HepG2 (cell line): ENCODE data around the gene TBC1D5. TPM values are rescaled to one million over a fixed set of nuclear protein-coding genes. Genes with fewer than 3 reads are reported as not detected.

Experiments used
- ATAC-seq: fragments of 200-7000 bp; cut with Tn5 transposase; 3 replicates; pipeline ENCODE4 v1.9.1; 2020; ENCODE audit warnings: mild to moderate bottlenecking, moderate library complexity
- BruUV-seq: library from RNA; stranded (reverse); fragments of 400-500 nt; replicated peaks from 2 replicates; lab custom pipeline; 2021; lab: Mats Ljungman, UMichigan
- CTCF ChIA-PET: fragments of 300-600 bp; formaldehyde crosslinking; extraction: SDS; loops from one replicate; lab custom pipeline; 2021; ENCODE audit warnings: low total read pairs, inconsistent platforms, low intra/inter-chr PET ratio; lab: Yijun Ruan, JAX
- POLR2A ChIA-PET: fragments of 350-600 bp; sonication (Branson Sonifier 250); formaldehyde crosslinking; loops from one replicate; lab custom pipeline; 2020; ENCODE audit warnings: antibody characterized with exemption, inconsistent platforms; lab: Yijun Ruan, JAX
- DNase-seq: peaks from one replicate; pipeline ENCODE4 v3.0.0-alpha.2; 2015; ENCODE audit warnings: low spot score
- FAIRE-seq: peaks from 3 replicates; lab custom pipeline; 2011; peaks lifted over from hg19 to GRCh38; lab: Jason Lieb, UNC
- H2AFZ ChIP-seq: one replicate; pipeline ENCODE4 v1.6.1; 2011; ENCODE audit warnings: low read length, inconsistent platforms
- H3K27ac ChIP-seq: fragments of 300-600 bp; 3 replicates; pipeline ENCODE4 v1.8.0; 2011; ENCODE audit warnings: mixed run types, mild to moderate bottlenecking, mixed read lengths, low read length, inconsistent platforms; ENCODE audit not compliant: insufficient read depth; ENCODE audit errors: extremely low read length
- H3K27me3 ChIP-seq, 2 experiments: fragments of 200-600 bp in 1 of 2; 2 replicates in 1 of 2; 3 replicates in 1 of 2; pipeline versions ENCODE4 v1.6.0 to v1.8.0; 2011; ENCODE audit warnings: low read length in 2 of 2, mild to moderate bottlenecking in 2 of 2, moderate library complexity in 2 of 2, inconsistent platforms in 1 of 2; ENCODE audit not compliant: insufficient read depth in 2 of 2, control insufficient read depth in 1 of 2
- H3K36me3 ChIP-seq, 2 experiments: fragments of 200-600 bp in 1 of 2; replicated peaks in 1 of 2; 2 replicates in 1 of 2; 3 replicates in 1 of 2; pipeline versions ENCODE4 v1.5.1 to v1.8.0; 2011; ENCODE audit warnings: low read length in 2 of 2, inconsistent platforms in 1 of 2; ENCODE audit not compliant: insufficient read depth in 2 of 2, control insufficient read depth in 1 of 2
- H3K4me1 ChIP-seq: 2 replicates; pipeline ENCODE4 v1.5.1; 2012; ENCODE audit warnings: low read length, inconsistent platforms; ENCODE audit not compliant: insufficient read depth
- H3K4me2 ChIP-seq: 2 replicates; pipeline ENCODE4 v1.6.0; 2011; ENCODE audit warnings: low read depth, low read length, inconsistent platforms
- H3K4me3 ChIP-seq, 3 experiments: fragments of 200-600 bp in 1 of 3; sonication (generic), shearing (Covaris generic) in 1 of 3; replicated peaks in 1 of 3; 2 replicates each; pipeline ENCODE4 v1.5.1; 2011 to 2016; ENCODE audit warnings: low read length in 3 of 3, inconsistent platforms in 2 of 3, low read depth in 2 of 3, mild to moderate bottlenecking in 2 of 3, control low read depth in 1 of 3, mixed read lengths in 1 of 3; ENCODE audit not compliant: insufficient read depth in 1 of 3
- H3K79me2 ChIP-seq: one replicate; pipeline ENCODE4 v1.6.1; 2011; ENCODE audit warnings: low read length, inconsistent platforms; ENCODE audit not compliant: insufficient read depth
- H3K9ac ChIP-seq: 2 replicates; pipeline ENCODE4 v1.6.0; 2011; ENCODE audit warnings: mild to moderate bottlenecking, low read depth, low read length, inconsistent platforms; ENCODE audit not compliant: insufficient read depth
- H3K9me3 ChIP-seq: 2 replicates; pipeline ENCODE4 v1.5.1; 2012; ENCODE audit warnings: mild to moderate bottlenecking, low read length
- H4K20me1 ChIP-seq: 2 replicates; pipeline ENCODE4 v1.6.0; 2011; ENCODE audit warnings: inconsistent platforms, mild to moderate bottlenecking, low read length, moderate library complexity; ENCODE audit not compliant: insufficient read depth
- EED ChIP-seq: sonication (generic); formaldehyde crosslinking; IDR thresholded peaks from 2 replicates; pipeline ENCODE4 v1.5.0; 2020; ENCODE audit warnings: mild to moderate bottlenecking, missing genetic modification reagents
- HIVEP1 ChIP-seq: sonication (generic); formaldehyde crosslinking; IDR thresholded peaks from 2 replicates; pipeline ENCODE4 v1.4.0; 2020; ENCODE audit warnings: mild to moderate bottlenecking, missing genetic modification reagents
- HOXA7 ChIP-seq: sonication (generic); formaldehyde crosslinking; IDR thresholded peaks from 2 replicates; pipeline ENCODE4 v1.8.1; 2022; ENCODE audit warnings: mild to moderate bottlenecking, missing genetic modification reagents, moderate library complexity
- KLF9 ChIP-seq: IDR thresholded peaks from 2 replicates; pipeline ENCODE4 v1.6.1; 2016; ENCODE audit warnings: low read depth
- MYPOP ChIP-seq: sonication (generic); formaldehyde crosslinking; IDR thresholded peaks from 2 replicates; pipeline ENCODE4 v1.8.1; 2023; ENCODE audit warnings: mild to moderate bottlenecking, moderate library complexity, missing genetic modification reagents
- PHF8 ChIP-seq: sonication (generic); formaldehyde crosslinking; IDR thresholded peaks from 2 replicates; pipeline ENCODE4 v1.5.0; 2020; ENCODE audit warnings: missing genetic modification reagents
- ZBTB33 ChIP-seq: sonication (generic); formaldehyde crosslinking; IDR thresholded peaks from 2 replicates; pipeline ENCODE4 v1.4.0; 2020; ENCODE audit warnings: missing genetic modification reagents
- ZBTB38 ChIP-seq: sonication (generic); formaldehyde crosslinking; IDR thresholded peaks from 2 replicates; pipeline ENCODE4 v1.5.1; 2020; ENCODE audit warnings: mild to moderate bottlenecking, missing genetic modification reagents
- ZBTB44 ChIP-seq: sonication (generic); formaldehyde crosslinking; IDR thresholded peaks from 2 replicates; pipeline ENCODE4 v1.4.0; 2020; ENCODE audit warnings: missing genetic modification reagents
- ZNF124 ChIP-seq: sonication (generic); formaldehyde crosslinking; IDR thresholded peaks from 2 replicates; pipeline ENCODE4 v1.4.0; 2020; ENCODE audit warnings: missing genetic modification reagents
- ZNF235 ChIP-seq: sonication (generic); formaldehyde crosslinking; IDR thresholded peaks from 2 replicates; pipeline ENCODE4 v1.8.1; 2023; ENCODE audit warnings: mild to moderate bottlenecking, missing genetic modification reagents, borderline replicate concordance
- ZNF335 ChIP-seq: sonication (generic); formaldehyde crosslinking; IDR thresholded peaks from 2 replicates; pipeline ENCODE4 v1.4.0; 2020; ENCODE audit warnings: missing genetic modification reagents
- ZNF34 ChIP-seq: sonication (generic); formaldehyde crosslinking; IDR thresholded peaks from 2 replicates; pipeline ENCODE4 v1.4.0; 2020; ENCODE audit warnings: mild to moderate bottlenecking, missing genetic modification reagents, borderline replicate concordance
- ZNF451 ChIP-seq: sonication (generic); formaldehyde crosslinking; IDR thresholded peaks from 2 replicates; pipeline ENCODE4 v1.5.0; 2020; ENCODE audit warnings: mild to moderate bottlenecking, missing genetic modification reagents
- ZNF670 ChIP-seq: sonication (generic); formaldehyde crosslinking; IDR thresholded peaks from 2 replicates; pipeline ENCODE4 v1.8.0; 2022; ENCODE audit warnings: mild to moderate bottlenecking, missing genetic modification reagents, borderline replicate concordance
- WGBS: methylation state at CpG from one replicate; pipeline ENCODE4 v1.1.6; 2017; ENCODE audit warnings: low lambda C conversion rate; 5-methylcytosine and 5-hydroxymethylcytosine counted together
- in situ Hi-C: cut with HindIII; loops from 2 replicates; pipeline ENCODE4 v1.10.0; 2017; ENCODE audit warnings: low pct_unique_long_range_greater_than_20kb; ENCODE audit not compliant: extremely low pct_ligation_motif_present
- intact Hi-C: fragments of 100-400 bp; cut with micrococcal nuclease; formaldehyde crosslinking; loops from one replicate; pipeline ENCODE4 v1.10.0; 2022; ENCODE audit not compliant: unreplicated experiment
- polyA plus RNA-seq, 8 experiments: library from polyadenylated mRNA; depleted of rRNA in 3 of 8; stranded (reverse) in 7 of 8; unstranded in 1 of 8; fragments of >200 nt; fragmentation: Illumina TruSeq in 4 of 8; extraction: Trizol in 4 of 8; gene quantifications; 2 replicates each; pipeline versions ENCODE4 v1.2.1 to v1.2.3, GENCODE V29; 2011 to 2016; ENCODE audit warnings: low read depth in 4 of 8, missing spikeins in 1 of 8, mixed read lengths in 1 of 8; ENCODE audit not compliant: insufficient read depth in 1 of 8
- total RNA-seq, 5 experiments: library from RNA; depleted of rRNA; stranded (reverse); fragments of >200 nt; fragmentation: Illumina TruSeq; extraction: Trizol; gene quantifications; 2 replicates each; pipeline ENCODE4 v1.2.3, GENCODE V29; 2016; ENCODE audit warnings: low read depth in 1 of 5
- TF ChIP-seq, protein P1 (sequence below): sonication (generic); formaldehyde crosslinking; IDR thresholded peaks from 2 replicates; pipeline ENCODE4 v1.4.0; 2020; ENCODE audit warnings: missing genetic modification reagents; ENCODE audit errors: not compliant biosample characterization
- TF ChIP-seq, protein P2 (sequence below): sonication (generic); formaldehyde crosslinking; IDR thresholded peaks from 2 replicates; pipeline ENCODE4 v1.5.0; 2020; ENCODE audit warnings: missing genetic modification reagents

Gene TBC1D5
- total and polyA plus RNA-seq, 2 of the 13 experiments (the other 11 are each of a cell fraction or from before 2014, with no cell fraction given) = 19.2 to 33.3 TPM

DNA sequence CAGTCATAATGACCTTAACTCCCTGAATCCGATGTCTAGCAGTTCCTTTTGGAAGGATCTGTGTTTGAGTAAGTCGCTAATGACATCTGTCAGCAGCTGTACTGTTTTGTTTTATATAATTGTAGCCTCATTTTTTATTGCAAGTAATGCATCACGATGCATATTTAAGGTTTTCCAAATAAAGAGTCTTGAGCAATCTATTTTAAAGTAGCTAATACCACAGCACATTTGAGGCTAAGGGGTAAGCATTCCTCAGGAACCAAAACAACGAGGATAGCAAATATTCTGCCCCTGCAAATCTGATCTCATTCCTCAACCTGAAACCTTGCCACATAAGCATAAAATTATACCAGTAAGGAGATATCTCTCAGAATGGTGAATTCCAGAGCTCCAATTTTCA lies 98.7 kb downstream of the TBC1D5 start:
- Histone ChIP-seq H2AFZ (no peak overlapping the region), H3K4me1 (peaks cover 8% of the 10 kb centered on the region), H3K79me2 (peaks cover 6% of the 10 kb centered on the region), H4K20me1 (0 out of 2 replicates have a peak, but pooled peaks cover 5% of the 10 kb centered on the region), H3K36me3 (no peaks in the 10 kb centered on the region), H3K9me3 (no peaks in the 10 kb centered on the region), H3K27ac (no peak overlapping the region), H3K4me3 (no peak overlapping the region), H3K9ac (no peak overlapping the region), H3K27me3 (no peaks in the 10 kb centered on the region), H3K4me2 (no peak overlapping the region)
- POLR2A ChIA-PET = no interaction called here
- DNase-seq = no peak
- CTCF ChIA-PET = no interaction called here
- 94% methylated on average over 4 of the region's 4 CpGs for WGBS
- FAIRE-seq = no peak
- in situ Hi-C loops (loop anchor here (10.0 kb wide), 1 partner anchor 191 kb away; no protein-coding TSS in a partner anchor), intact Hi-C loops (loop anchor here (2.0 to 5.0 kb wide), 2 partner anchors 99 to 211 kb away; partner anchors contain the start of gene TBC1D5)
- no TSS peak for BruUV-seq
- ATAC-seq = no peak
- TF ChIP-seq MYPOP (no peak), ZNF235 (CRISPR knock-in tag) (no peak), PHF8 (CRISPR knock-in tag) (no peak), ZBTB33 (CRISPR knock-in tag) (no peak), KLF9 (CRISPR knock-in tag) (no peak), ZNF670 (no peak), HIVEP1 (CRISPR knock-in tag) (no peak), HOXA7 (CRISPR knock-in tag) (no peak), ZNF335 (CRISPR knock-in tag) (no peak), ZNF34 (CRISPR knock-in tag) (no peak), ZNF451 (CRISPR knock-in tag) (no peak), ZBTB38 (CRISPR knock-in tag) (no peak), ZNF124 (no peak), ZBTB44 (CRISPR knock-in tag) (no peak), EED (CRISPR knock-in tag) (no peak)
- TF ChIP-seq, protein P1, sequence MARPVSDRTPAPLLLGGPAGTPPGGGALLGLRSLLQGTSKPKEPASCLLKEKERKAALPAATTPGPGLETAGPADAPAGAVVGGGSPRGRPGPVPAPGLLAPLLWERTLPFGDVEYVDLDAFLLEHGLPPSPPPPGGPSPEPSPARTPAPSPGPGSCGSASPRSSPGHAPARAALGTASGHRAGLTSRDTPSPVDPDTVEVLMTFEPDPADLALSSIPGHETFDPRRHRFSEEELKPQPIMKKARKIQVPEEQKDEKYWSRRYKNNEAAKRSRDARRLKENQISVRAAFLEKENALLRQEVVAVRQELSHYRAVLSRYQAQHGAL (CRISPR knock-in tag) = no peak
- TF ChIP-seq, protein P2, sequence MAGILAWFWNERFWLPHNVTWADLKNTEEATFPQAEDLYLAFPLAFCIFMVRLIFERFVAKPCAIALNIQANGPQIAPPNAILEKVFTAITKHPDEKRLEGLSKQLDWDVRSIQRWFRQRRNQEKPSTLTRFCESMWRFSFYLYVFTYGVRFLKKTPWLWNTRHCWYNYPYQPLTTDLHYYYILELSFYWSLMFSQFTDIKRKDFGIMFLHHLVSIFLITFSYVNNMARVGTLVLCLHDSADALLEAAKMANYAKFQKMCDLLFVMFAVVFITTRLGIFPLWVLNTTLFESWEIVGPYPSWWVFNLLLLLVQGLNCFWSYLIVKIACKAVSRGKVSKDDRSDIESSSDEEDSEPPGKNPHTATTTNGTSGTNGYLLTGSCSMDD (CRISPR knock-in tag) = no peak
